Kidney epithelial cell (primary cell): ENCODE results near the gene CNTNAP2. TPM values are rescaled to one million over a fixed set of nuclear protein-coding genes. Genes with fewer than 3 reads are reported as not detected.
"Not testable (repeated sequence)": the region's sequence is repeated elsewhere in the genome, so short reads cannot be mapped to it uniquely, and the experiment has no call there.

Experiments used
- DNase-seq: peaks from one replicate; pipeline ENCODE4 v3.0.0-alpha.2; 2010; ENCODE audit warnings: low read depth
- H3K27me3 ChIP-seq: 2 replicates; pipeline ENCODE4 v1.6.0; 2011; ENCODE audit warnings: low read length; ENCODE audit not compliant: control insufficient read depth, insufficient read depth
- H3K36me3 ChIP-seq: 2 replicates; pipeline ENCODE4 v1.5.1; 2011; ENCODE audit warnings: low read length; ENCODE audit not compliant: control insufficient read depth, insufficient read depth
- H3K4me3 ChIP-seq: 2 replicates; pipeline ENCODE4 v1.5.1; 2011; ENCODE audit warnings: low read depth, mild to moderate bottlenecking, control low read depth, low read length
- CTCF ChIP-seq: IDR thresholded peaks from 2 replicates; pipeline ENCODE4 v1.5.1; 2011; ENCODE audit warnings: mild to moderate bottlenecking, moderate library complexity, low read length, control low read depth, inconsistent platforms; ENCODE audit not compliant: insufficient read depth, poor library complexity, severe bottlenecking
- total RNA-seq: library from RNA; depleted of rRNA; stranded (reverse); fragments of >200 nt; gene quantifications from 2 replicates; pipeline ENCODE4 v1.2.3, GENCODE V29; 2015

Gene CNTNAP2
- total RNA-seq, 1 donor from 2014 or later = 14.0 TPM

- TF ChIP-seq CTCF = no peak
- H3K36me3 ChIP-seq = no peaks in the 10 kb centered on the region
- no peak for DNase-seq
- no peaks in the 10 kb centered on the region for H3K27me3 ChIP-seq
- H3K4me3 ChIP-seq = no peak overlapping the region
Observed at GRCh38 chr7:146223851-146224250, 107.2 kb downstream of the CNTNAP2 start.

- Histone ChIP-seq H3K27me3 (no peaks in the 10 kb centered on the region), H3K36me3 (no peaks in the 10 kb centered on the region), H3K4me3 (no peak overlapping the region)
- no peak for DNase-seq
- TF ChIP-seq CTCF = no peak
Observed at GRCh38 chr7:146232604-146233003, 116.0 kb downstream of the CNTNAP2 start.

- no peak overlapping the region for H3K4me3 ChIP-seq
- H3K36me3 ChIP-seq = no peaks in the 10 kb centered on the region
- H3K27me3 ChIP-seq = no peaks in the 10 kb centered on the region
- no peak for DNase-seq
- TF ChIP-seq CTCF = no peak
Observed at GRCh38 chr7:146235195-146235594, 118.6 kb downstream of the CNTNAP2 start.

GRCh38 chr7:146242661-146243060 is 126.1 kb downstream of the CNTNAP2 start:
- no peaks in the 10 kb centered on the region for H3K36me3 ChIP-seq
- H3K4me3 ChIP-seq = no peak overlapping the region
- no peak for DNase-seq
- no peak for TF ChIP-seq CTCF
- no peaks in the 10 kb centered on the region for H3K27me3 ChIP-seq

GRCh38 chr7:146247991-146248390 is 131.4 kb downstream of the CNTNAP2 start:
- H3K36me3 ChIP-seq, H3K4me3 ChIP-seq, DNase-seq, H3K27me3 ChIP-seq: not testable (repeated sequence)

GRCh38 chr7:146248744-146249143 is 132.1 kb downstream of the CNTNAP2 start:
- not testable (repeated sequence) for H3K4me3 ChIP-seq, H3K27me3 ChIP-seq, H3K36me3 ChIP-seq, DNase-seq

- DNase-seq = no peak
- TF ChIP-seq CTCF = no peak
- H3K4me3 ChIP-seq = no peak overlapping the region
- H3K27me3 ChIP-seq = no peaks in the 10 kb centered on the region
- no peaks in the 10 kb centered on the region for H3K36me3 ChIP-seq
Observed at GRCh38 chr7:146249272-146249671, 132.7 kb downstream of the CNTNAP2 start.
